ENCODE measurements around the gene ST3GAL3.

The ST3GAL3 gene, protein sequence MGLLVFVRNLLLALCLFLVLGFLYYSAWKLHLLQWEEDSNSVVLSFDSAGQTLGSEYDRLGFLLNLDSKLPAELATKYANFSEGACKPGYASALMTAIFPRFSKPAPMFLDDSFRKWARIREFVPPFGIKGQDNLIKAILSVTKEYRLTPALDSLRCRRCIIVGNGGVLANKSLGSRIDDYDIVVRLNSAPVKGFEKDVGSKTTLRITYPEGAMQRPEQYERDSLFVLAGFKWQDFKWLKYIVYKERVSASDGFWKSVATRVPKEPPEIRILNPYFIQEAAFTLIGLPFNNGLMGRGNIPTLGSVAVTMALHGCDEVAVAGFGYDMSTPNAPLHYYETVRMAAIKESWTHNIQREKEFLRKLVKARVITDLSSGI

GRCh38 chr1:43707190-43708001 is at the start of gene ST3GAL3:
Gene ST3GAL3 (plus strand): TSS chr1:43707536. CDS start chr1:43736263, 28,727 bp downstream.
- DNase-seq: peak; percentile 95

DNA sequence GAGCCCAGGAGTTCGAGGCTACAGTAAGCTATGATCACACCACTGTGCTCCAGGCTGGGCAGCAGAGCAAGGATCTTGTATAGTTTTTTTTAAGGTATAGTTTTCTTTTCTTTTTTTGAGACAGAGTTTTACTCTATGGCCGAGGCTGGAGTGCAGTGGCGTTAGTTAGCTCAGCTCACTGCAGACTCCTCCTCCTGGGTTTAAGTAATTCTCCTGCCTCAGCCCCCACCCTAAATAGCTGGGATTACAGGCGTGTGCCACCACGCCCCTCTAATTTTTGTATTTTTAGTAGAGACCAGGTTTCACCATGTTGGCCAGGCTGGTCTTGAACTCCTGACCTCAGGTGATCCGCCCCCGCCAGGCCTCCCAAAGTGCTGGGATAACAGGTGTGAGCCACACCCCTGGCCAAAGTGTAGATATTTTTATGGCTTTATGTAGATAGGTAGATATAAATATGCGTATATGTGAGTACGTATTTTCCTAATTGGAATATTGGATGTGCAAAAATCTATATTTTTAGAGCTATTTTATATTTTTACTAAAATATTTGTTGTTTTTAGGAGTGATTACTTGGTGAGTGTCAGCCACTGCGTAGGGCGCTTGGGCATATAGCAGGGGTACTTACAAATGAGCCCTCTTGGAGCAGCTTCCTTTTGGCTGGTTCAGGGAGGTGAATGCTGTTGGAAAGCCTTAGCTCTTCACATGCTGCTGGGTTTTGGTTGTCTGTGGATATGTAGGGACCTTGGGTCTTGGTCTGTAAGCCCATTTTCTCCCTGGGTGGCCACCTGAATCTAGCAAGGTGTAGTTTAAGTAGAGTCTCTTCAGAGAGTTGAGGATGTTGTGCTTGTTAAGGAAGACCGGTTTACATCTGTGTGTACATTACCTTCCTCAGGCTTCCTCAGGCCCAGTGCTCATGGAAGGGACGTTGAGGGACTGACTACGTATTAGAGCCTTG is 47.8 kb upstream of the ST3GAL3 start:
- no peak for DNase-seq

GRCh38 chr1:43660355-43660754 is 47.0 kb upstream of the ST3GAL3 start:
- no peak for DNase-seq

- no peak for DNase-seq
Measured at GRCh38 chr1:43664369-43664768, 43.0 kb upstream of the ST3GAL3 start.

- no peak for DNase-seq
Measured at GRCh38 chr1:43666608-43667007, 40.7 kb upstream of the ST3GAL3 start.

GRCh38 chr1:43668956-43669355 is 38.4 kb upstream of the ST3GAL3 start:
- no peak for DNase-seq

DNA sequence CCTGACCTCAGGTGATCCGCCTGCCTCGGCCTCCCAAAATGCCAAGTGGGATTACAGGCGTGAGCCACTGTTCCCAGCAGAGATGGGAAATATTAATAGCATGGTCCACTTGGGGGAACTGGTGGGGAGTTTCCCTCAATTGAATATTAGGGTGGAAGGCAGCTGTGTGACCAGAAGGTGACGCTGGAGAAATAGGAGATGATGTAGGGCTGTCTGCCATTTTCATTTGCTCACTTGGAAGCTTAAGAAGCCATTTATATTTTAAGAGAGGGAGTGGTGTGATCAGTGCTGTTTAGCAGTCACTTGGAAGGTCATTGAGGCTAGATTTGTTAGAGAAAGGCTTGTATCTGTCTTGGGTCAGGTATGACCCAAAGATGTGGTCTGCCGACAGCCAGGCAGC is 37.5 kb upstream of the ST3GAL3 start:
- DNase-seq: no peak

DNA sequence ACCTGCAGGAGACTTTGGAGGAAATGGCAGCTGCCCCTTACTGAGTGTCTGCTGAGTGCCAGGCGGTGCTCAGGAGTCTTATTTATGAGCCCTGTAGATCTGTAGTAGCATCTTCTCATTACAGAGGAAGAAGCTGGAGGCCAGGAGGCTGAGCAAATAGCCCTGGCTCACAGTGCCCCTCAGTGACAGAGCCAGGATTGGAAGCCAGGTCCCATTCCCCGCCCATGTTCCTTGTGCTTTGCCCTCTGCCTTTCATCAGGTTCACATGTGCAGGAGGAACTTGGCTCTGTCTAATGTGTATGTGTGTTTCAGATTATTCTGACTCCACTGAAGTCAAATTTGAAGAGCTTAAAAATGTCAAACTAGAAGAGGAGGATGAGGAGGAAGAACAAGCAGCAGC is 36.1 kb upstream of the ST3GAL3 start:
- DNase-seq: no peak

DNA sequence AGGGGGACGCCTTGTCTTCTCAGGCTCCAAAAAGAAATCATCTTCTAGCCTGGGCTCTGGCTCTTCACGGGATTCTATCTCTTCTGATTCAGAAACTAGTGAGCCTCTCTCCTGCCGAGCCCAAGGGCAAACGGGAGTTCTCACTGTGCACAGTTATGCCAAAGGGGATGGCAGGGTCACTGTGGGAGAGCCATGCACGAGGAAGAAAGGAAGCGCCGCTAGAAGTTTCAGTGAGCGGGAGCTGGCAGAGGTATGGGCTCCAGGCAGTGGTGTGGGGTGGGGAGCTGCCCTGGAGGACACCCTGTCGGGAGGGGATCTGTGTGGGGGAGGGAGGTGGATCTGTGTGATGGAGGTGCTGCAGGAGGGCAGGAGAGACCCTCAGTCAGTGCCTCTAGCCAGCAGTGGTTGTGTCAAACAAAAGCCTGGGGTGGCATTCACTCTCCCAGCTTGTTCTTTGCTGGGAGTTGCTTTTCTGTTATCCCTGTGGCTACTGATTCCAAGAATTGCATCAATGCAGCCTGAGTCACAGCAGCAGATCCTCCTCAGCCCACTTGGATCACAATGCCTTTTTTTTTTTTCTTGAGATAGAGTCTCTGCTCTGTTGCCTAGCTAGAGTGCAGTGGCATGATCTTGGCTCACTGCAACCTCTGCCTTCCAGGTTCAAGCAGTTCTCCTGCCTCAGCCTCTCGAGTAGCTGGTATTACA is 35.6 kb upstream of the ST3GAL3 start:
- no peak for DNase-seq

DNA sequence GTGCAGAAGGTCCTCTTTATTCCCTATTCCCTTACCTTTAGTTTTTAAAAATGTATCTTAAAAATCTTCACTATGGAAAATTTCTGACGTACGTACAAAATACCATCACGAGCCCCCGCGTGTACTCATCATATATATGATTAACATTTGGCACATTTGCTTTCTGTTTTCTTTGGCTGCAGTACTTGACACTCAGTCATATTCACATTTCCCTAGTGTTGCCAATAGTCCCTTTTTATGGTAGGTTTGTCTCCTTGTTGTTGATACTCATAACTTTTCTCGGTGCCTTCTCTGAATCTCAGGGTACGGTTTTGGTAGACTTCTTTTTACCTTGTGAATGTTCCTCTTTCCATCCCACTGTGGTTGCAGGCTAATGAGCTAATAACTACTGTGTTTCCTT is 34.1 kb upstream of the ST3GAL3 start:
- no peak for DNase-seq

DNA sequence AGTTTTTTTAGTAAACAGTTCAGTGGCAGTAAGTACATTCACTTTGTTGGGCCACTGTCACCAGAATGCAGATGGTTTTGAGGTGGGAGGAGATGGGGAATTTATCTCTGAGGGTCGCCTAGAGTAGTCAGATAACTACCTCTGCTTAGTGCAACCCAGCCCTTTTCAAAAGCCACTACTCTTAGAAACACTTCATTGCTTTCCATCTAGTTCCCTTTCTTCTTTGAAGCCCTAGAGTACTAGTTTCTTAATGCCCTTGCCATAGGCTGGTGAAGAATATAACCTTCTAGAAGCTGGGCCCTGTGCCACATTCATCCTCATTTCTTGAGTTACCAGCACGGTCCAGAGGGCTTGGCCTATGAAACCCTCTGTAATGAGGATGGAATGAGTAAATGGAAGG is 28.4 kb upstream of the ST3GAL3 start:
- no peak for DNase-seq

DNA sequence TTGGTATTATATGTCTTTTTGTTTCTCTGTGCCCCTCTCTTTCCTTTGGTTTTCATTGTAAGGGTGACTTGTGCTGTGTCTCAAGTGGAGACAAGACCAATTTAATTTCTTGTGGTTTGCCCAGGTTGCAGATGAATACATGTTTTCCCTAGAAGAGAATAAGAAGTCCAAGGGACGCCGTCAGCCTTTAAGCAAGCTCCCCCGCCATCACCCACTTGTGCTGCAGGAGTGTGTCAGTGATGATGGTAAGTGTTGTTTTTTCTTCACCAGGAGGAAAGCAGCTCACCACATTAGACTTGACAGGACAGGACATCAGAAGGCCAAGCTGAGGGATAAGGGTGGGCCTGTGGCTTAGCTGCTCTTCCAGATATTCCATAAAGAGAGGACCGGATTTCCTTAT is 23.8 kb upstream of the ST3GAL3 start:
- DNase-seq: no peak

DNA sequence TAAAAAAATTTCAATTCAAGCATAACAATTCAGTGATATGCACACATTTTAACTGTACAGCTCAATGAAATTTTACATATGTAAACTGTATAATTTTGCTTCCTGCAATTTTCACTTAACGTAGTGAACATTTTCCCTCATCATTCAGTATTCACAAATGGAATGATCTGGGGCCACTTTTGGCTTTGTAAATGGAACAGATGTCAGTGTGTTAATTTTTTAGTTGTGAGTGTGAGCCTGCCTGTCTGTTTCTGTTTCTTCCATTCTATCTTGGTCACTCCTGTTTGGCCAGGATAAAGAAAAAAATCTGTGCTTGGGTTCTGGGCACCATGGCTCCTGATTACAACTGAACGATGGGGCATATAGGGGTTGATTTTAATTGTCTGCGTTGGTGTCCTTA is 20.5 kb upstream of the ST3GAL3 start:
- DNase-seq: no peak

DNA sequence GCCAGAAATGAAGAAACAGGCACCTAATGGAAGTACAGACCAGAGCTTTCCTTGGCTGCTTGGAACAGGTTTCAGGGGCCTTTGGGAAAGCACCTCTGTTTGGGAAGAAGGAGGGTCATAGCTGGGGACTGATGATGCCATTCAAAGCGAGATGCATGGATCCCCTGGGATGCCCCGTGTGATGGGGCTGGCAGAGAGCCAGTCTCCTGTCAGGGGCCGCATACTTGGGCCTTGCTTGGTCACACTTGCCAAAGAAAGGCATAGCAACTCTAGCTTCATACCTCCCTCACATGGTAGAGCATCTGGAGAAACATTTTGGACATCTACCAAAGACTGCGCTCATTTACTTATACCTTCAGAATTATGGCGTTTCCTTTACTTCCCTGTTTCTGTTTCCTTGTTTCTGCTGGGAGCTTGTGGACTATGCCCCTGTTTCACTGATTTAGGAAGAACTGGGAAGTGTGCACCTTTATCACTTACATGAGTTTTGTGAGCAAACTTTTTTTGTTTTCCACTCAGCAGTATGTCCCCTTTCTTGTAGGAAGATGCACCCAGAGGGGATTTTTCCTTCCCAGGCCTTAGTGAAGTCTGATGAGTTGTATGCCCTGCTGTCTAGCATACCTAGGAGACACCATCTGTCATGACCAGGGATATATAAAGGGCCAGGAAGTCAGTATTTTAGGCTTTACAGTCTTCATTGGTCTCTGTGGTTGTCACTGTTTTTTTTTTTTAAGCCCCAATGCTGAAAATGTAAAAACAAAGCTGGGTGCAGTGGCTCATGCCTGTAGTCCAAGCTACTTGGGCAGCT is 19.8 kb upstream of the ST3GAL3 start:
- no peak for DNase-seq

DNA sequence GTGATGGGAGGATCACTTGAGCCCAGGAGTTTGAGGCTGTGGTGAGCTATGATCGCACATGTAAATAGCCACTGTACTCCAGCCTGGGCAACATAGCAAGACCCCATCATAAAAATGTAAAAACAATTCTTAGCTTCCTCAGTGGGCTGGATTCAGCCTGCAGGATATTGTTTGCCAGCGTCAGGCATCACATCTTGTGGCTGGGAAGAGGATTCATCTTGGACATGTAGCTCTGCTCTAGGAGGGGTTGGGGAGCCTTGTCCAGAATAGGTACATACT is 19.3 kb upstream of the ST3GAL3 start:
- no peak for DNase-seq

DNA sequence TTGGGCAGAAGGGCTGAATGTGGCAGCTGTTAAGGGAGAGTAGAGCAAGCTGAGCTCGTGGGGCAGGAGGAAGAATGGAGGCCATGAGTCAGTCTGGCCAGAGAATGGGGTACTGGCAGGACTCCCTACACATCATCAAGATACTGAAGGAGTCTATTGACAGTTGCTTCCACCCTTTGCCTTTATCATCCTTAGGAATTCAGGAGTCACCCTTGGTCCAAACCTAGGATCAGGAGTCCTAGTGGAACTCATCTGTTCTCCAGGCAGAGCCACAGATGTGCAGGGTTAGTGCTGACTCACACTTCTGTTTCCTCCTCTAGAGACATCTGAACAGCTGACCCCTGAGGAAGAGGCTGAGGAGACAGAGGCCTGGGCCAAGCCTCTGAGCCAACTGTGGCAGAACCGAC is 18.7 kb upstream of the ST3GAL3 start:
- no peak for DNase-seq

GRCh38 chr1:43689289-43689688 is 18.0 kb upstream of the ST3GAL3 start:
- DNase-seq: peak; percentile 39

- no peak for DNase-seq
Measured at GRCh38 chr1:43691871-43692815, 15.2 kb upstream of the ST3GAL3 start.

DNA sequence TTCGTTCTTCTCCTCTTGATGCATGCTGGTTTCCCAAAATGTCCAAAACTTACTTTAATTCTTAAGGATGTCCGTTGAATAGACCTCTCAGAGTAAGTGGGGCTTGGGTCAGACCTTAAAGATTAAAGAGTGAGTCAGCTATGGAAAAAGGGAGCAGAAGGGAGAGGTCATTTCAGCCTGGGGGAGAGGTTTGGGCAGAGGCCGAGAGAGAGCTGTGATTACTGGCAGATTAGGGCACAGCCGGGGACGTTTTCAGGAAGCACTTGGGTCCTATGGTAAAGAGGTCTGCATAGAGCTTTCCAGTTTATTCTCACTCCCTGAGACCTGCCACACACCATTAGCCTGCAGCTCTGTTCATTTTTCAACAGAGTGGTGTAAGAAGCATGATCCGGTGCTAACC is 14.0 kb upstream of the ST3GAL3 start:
- no peak for DNase-seq

- DNase-seq: no peak
Measured at GRCh38 chr1:43699281-43699680, 8.1 kb upstream of the ST3GAL3 start.

DNA sequence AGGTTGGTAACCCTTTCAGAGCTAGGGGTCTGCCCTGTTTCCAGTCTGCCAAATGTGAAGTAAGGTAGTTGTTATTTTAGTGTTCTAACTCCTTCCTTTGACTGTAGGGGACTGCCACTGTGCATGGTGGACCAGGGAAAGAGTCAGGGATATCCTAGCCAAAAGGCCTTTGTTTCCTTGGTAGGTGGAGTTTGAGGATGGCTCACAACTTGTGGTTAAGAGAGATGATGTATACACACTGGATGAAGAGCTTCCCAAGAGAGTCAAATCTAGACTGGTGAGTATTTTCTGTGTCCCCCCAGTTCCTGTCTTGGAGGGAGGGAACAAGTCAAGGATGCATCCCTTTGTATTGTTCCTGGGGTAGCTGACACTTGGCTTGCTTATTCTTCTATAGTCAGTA is 3.5 kb upstream of the ST3GAL3 start:
- DNase-seq: no peak

Data from femur (tissue), 1 donor.